HL-60/S4 treated with phorbol 12-myristate 13-acetate at 8.2 ng/mL for 4 days and 3 days (cell line): ENCODE measurements around the gene GPS2.

Experiments
- in situ Hi-C: fragments of 300-500 bp; cut with MboI; formaldehyde crosslinking; loops from 2 replicates; pipeline ENCODE4 v1.15.0; 2022; ENCODE audit warnings: low sequenced_read_pairs

GPS2 gene, protein sequence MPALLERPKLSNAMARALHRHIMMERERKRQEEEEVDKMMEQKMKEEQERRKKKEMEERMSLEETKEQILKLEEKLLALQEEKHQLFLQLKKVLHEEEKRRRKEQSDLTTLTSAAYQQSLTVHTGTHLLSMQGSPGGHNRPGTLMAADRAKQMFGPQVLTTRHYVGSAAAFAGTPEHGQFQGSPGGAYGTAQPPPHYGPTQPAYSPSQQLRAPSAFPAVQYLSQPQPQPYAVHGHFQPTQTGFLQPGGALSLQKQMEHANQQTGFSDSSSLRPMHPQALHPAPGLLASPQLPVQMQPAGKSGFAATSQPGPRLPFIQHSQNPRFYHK

GRCh38 chr17:7314719-7315569 is at the start of gene GPS2:
GPS2 (minus strand) TSS chr17:7315360; CDS start chr17:7315052, 308 bp downstream.
- in situ Hi-C loops = no loop called here

- in situ Hi-C loops = loop anchor here (25.0 kb wide), 1 partner anchor 174 kb away; the partner anchor contains the start of gene TNFSF12
These were observed 48.2 kb upstream of the GPS2 start for GRCh38 chr17:7363311-7363710.

DNA sequence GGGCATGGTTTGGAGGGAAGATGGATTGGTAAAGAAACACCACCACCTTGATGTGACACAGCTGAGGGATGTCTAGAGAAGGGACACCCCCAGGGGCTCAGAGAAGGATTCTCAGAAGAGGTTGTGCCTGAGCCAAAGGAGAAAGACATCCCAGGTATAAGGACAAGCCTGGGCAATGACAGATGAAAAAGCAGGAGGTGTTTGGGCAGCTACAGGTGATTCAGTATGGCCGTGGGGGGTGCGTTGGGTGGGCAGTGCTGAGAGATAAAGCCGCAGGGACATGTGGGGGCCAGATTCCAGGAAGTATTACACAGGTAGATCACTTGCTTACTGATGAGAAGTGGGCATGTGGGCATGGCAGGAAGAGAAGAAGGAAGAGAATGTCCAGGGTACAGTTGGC is 46.7 kb upstream of the GPS2 start:
- in situ Hi-C loops = loop anchor here (25.0 kb wide), 1 partner anchor 175 kb away; the partner anchor contains the start of gene TNFSF12

- in situ Hi-C loops = loop anchor here (25.0 kb wide), 1 partner anchor 180 kb away; the partner anchor contains the start of gene TNFSF12
These were observed 42.2 kb upstream of the GPS2 start for GRCh38 chr17:7357381-7357780.

DNA sequence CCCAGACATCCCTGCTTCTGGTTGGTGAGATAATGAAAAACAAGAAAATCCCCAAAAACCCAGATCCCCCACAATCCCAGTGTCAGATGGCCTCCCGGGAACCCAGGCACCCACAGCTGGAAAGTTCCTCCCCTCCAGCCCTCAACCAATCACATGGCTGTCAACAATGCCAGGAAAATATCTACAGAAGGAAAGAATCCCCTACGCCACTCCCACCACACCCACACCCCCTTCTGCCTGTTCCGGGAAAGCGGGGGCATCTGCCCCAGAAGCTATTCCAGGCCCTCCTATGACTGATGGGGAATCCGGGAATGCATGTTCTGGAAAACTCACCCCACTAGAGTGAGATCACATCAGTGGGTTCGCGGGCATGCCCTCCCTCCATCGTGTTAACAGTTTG is 41.6 kb upstream of the GPS2 start:
- in situ Hi-C loops = loop anchor here (25.0 kb wide), 1 partner anchor 181 kb away; the partner anchor contains the start of gene TNFSF12

DNA sequence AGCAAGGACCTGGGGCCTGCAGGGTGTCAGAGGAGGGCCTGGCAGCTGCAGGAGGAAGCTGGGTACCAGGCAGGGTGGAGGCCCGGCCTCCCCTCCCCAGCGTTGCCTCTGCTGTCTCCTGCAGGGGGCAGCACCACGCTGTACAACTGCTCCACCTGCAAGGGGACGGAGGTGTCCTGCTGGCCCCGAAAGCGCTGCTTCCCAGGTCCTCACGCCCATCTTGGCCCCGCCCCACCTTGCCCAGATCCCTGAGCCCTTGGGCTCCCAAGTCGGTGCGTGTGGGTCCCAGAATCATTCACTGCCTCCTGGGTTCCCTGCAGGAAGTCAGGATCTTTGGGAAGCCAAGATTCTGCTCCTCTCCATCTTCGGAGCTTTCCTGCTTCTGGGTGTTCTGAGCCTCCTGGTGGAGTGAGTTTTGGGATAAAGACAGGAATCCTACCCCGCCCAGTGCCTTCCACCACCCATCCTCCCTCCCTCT is 41.0 kb upstream of the GPS2 start:
- in situ Hi-C loops = loop anchor here (25.0 kb wide), 1 partner anchor 181 kb away; the partner anchor contains the start of gene TNFSF12

DNA sequence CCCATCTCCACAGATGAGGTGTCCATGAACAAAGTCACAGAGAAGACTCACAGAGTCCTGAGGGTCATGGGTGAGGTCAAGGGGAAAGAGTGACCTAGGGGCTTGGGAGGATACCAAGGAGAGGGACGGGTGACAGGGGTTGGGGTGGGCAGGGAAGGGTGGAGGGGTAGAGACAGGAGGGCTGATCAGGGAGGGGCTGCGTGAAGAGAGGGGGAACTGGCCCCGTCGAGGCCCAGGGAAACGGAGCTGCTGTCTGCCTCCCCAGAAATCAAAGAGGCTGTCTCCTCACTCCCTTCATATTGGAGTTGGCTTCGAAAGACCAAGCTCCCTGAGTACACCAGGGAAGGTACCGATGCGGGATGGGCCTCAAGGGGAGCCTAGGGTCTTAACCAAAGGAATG is 40.4 kb upstream of the GPS2 start:
- in situ Hi-C loops = loop anchor here (25.0 kb wide), 1 partner anchor 182 kb away; the partner anchor contains the start of gene TNFSF12

GRCh38 chr17:7355053-7355452 is 39.9 kb upstream of the GPS2 start, which contains the start of gene TMEM95:
TMEM95 (plus strand) TSS chr17:7355156; CDS start chr17:7355205, 49 bp downstream.
- in situ Hi-C loops = loop anchor here (25.0 kb wide), 1 partner anchor 182 kb away; the partner anchor contains the start of gene TNFSF12

- in situ Hi-C loops = loop anchor here (25.0 kb wide), 1 partner anchor 183 kb away; the partner anchor contains the start of gene TNFSF12
These were observed 39.2 kb upstream of the GPS2 start for GRCh38 chr17:7354262-7354843.

GRCh38 chr17:7352910-7353635 is 37.9 kb upstream of the GPS2 start:
- in situ Hi-C loops = loop anchor here (25.0 kb wide), 1 partner anchor 184 kb away; the partner anchor contains the start of gene TNFSF12

- in situ Hi-C loops = loop anchor here (25.0 kb wide), 1 partner anchor 185 kb away; the partner anchor contains the start of gene TNFSF12
These were observed 37.3 kb upstream of the GPS2 start for GRCh38 chr17:7352503-7352889.

GRCh38 chr17:7351665-7352502 is 36.7 kb upstream of the GPS2 start, which contains the start of gene KCTD11:
KCTD11 (plus strand) TSS chr17:7352162.
- in situ Hi-C loops = loop anchor here (25.0 kb wide), 1 partner anchor 185 kb away; the partner anchor contains the start of gene TNFSF12

- in situ Hi-C loops = loop anchor here (25.0 kb wide), 1 partner anchor 339 kb away; the partner anchor contains the start of genes TP53 and WRAP53
These were observed 33.5 kb upstream of the GPS2 start for GRCh38 chr17:7348478-7349242.

- in situ Hi-C loops = loop anchor here (25.0 kb wide), 1 partner anchor 339 kb away; the partner anchor contains the start of genes TP53 and WRAP53
These were observed 32.7 kb upstream of the GPS2 start for GRCh38 chr17:7347630-7348477.

DNA sequence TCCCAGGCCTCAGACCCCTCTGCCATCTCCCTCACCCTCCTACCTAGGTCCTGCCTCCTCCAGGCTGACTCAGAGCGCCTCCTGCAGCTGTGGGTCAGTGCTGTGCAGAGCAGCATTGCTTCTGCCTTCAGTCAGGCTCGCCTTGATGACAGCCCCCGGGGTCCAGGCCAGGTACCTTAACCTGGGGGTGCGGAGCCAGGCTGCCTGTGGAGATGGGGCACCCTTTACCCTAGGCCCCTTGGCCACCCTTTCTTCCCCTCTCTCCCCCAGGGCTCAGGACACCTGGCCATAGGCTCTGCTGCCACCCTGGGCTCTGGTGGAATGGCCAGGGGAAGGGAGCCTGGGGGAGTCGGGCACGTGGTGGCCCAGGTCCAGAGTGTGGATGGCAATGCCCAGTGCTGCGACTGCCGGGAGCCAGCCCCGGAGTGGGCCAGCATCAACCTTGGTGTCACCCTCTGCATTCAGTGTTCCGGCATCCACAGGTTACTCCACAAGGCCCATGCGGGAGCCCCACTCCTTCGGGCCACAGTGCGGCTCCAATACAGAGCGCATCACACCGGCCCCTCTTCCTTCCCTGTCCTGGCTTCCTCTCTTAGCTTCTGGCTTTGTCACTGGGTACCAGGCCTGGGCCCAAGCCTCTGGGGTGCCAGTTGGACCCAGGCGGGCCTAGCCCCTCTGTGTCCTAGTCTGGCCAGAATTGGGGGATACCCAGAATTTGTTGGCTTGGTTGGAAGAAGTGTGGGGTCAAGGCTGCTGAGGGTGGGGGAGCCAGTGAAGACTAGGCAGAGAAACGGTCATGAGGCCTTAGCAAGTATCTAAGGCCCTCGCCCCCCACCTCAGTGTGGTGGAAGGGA is 31.8 kb upstream of the GPS2 start:
- in situ Hi-C loops = loop anchor here (25.0 kb wide), 1 partner anchor 340 kb away; the partner anchor contains the start of genes TP53 and WRAP53

DNA sequence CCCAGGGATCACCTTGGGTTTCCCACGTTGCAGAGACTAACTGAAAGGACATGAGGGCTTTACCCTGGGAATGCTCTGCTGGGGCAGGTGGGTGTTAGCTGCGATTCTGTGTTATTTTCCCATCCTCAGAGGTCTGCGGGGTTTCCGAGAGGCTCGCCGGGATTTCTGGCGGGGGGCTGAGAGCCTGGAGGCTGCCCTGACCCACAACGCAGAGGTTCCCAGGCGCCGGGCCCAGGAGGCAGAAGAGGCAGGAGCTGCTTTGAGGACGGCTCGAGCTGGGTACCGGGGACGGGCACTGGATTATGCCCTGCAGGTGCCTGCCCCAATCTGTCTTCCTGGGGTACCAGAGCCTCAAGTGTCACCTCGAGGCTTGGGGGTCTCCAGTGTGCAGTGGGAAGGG is 28.1 kb upstream of the GPS2 start:
- in situ Hi-C loops = loop anchor here (25.0 kb wide), 1 partner anchor 344 kb away; the partner anchor contains the start of genes TP53 and WRAP53
